OCI-LY1 (cell line): ENCODE data around the gene PROKR2.

ENCODE experiments used
- H2AFZ ChIP-seq: fragments of 200-600 bp; sonication (generic), shearing (Covaris generic); 2 replicates; pipeline ENCODE4 v1.6.0; 2014; ENCODE audit warnings: antibody characterized with exemption, mild to moderate bottlenecking, low read length
- H3F3A ChIP-seq: fragments of 200-600 bp; sonication (generic), shearing (Covaris generic); 2 replicates; pipeline ENCODE4 v1.6.0; 2014; ENCODE audit warnings: mild to moderate bottlenecking, antibody characterized with exemption, low read length, moderate library complexity; ENCODE audit not compliant: insufficient read depth
- H3K27ac ChIP-seq: fragments of 200-600 bp; sonication (generic); 2 replicates; pipeline ENCODE4 v1.5.1; 2014; ENCODE audit warnings: low read length, mixed run types, mild to moderate bottlenecking, low read depth; ENCODE audit not compliant: poor library complexity, severe bottlenecking
- H3K27me3 ChIP-seq: fragments of 200-600 bp; sonication (generic); 2 replicates; pipeline ENCODE4 v1.6.0; 2014; ENCODE audit warnings: antibody characterized with exemption, mild to moderate bottlenecking, low read length, moderate library complexity; ENCODE audit not compliant: insufficient read depth
- H3K36me3 ChIP-seq: fragments of 200-600 bp; sonication (generic); 2 replicates; pipeline ENCODE4 v1.6.1; 2014; ENCODE audit warnings: mild to moderate bottlenecking, antibody characterized with exemption, low read length, moderate library complexity, mixed read lengths; ENCODE audit not compliant: insufficient read depth
- H3K4me1 ChIP-seq: fragments of 200-600 bp; sonication (generic); 2 replicates; pipeline ENCODE4 v1.5.1; 2014; ENCODE audit warnings: mild to moderate bottlenecking, low read length, moderate library complexity; ENCODE audit not compliant: insufficient read depth, severe bottlenecking
- H3K4me2 ChIP-seq: fragments of 200-600 bp; sonication (generic), shearing (Covaris generic); 2 replicates; pipeline ENCODE4 v1.6.1; 2014; ENCODE audit warnings: low read length
- H3K4me3 ChIP-seq: fragments of 200-600 bp; sonication (generic); 2 replicates; pipeline ENCODE4 v1.5.1; 2014; ENCODE audit warnings: low read length, low read depth, mild to moderate bottlenecking, mixed read lengths; ENCODE audit not compliant: poor library complexity, severe bottlenecking
- H3K79me2 ChIP-seq: fragments of 200-600 bp; shearing (Covaris generic); 2 replicates; pipeline ENCODE4 v1.6.1; 2016; ENCODE audit warnings: mixed run types, low read length, mixed read lengths; ENCODE audit not compliant: insufficient read depth
- H3K9ac ChIP-seq: fragments of 200-600 bp; sonication (generic), shearing (Covaris generic); 2 replicates; pipeline ENCODE4 v1.6.1; 2014; ENCODE audit warnings: mild to moderate bottlenecking, low read length, mixed read lengths
- H3K9me2 ChIP-seq: fragments of 200-600 bp; sonication (generic), shearing (Covaris generic); 2 replicates; pipeline ENCODE4 v1.6.1; 2014; ENCODE audit warnings: low read depth, mild to moderate bottlenecking, low read length, mixed read lengths
- H3K9me3 ChIP-seq: fragments of 200-600 bp; shearing (Covaris generic); 2 replicates; pipeline ENCODE4 v1.6.1; 2014; ENCODE audit warnings: low read length, mixed read lengths
- H4K20me1 ChIP-seq: fragments of 200-600 bp; sonication (generic), shearing (Covaris generic); 2 replicates; pipeline ENCODE4 v1.6.0; 2016; ENCODE audit warnings: mild to moderate bottlenecking, low read length; ENCODE audit not compliant: insufficient read depth
- CTCF ChIP-seq: fragments of 200-600 bp; sonication (generic), shearing (Covaris generic); IDR thresholded peaks from 2 replicates; pipeline ENCODE4 v1.5.1; 2017; ENCODE audit warnings: mild to moderate bottlenecking, antibody characterized with exemption, low read length, moderate library complexity, mixed read lengths
- EZH2 ChIP-seq: fragments of 200-600 bp; sonication (generic), shearing (Covaris generic); IDR thresholded peaks from 2 replicates; pipeline ENCODE4 v1.8.0; 2017; ENCODE audit warnings: borderline replicate concordance, mixed run types, mild to moderate bottlenecking, antibody characterized with exemption, low read length, moderate library complexity, mixed read lengths

The PROKR2 gene

DNA sequence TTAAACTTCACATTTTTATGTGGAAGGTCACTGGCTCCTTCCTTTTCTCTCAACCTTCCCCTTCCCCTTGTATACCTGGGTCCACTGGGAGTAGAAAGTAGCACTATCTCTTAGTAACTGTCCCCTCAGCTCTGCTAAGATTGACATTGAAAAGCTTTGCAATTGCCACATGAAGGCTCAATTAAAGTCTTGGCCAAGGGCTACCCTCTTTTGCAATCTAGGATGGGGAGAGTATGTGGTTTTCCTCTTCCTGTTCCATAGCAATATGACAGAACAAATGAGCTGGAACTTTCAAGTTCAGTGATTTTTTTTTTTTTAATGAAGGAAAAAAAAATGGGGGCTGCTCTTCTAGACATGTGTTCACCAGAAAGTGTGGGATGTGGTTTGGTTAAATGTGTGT, 37.1 kb downstream of the PROKR2 start:
- no peaks in the 10 kb centered on the region for H3K27me3 ChIP-seq
- no peaks in the 10 kb centered on the region for H4K20me1 ChIP-seq
- no peaks in the 10 kb centered on the region for H3K9me3 ChIP-seq
- H3K4me1 ChIP-seq = no peaks in the 10 kb centered on the region
- no peaks in the 10 kb centered on the region for H3K36me3 ChIP-seq
- TF ChIP-seq EZH2 = no peak
- TF ChIP-seq CTCF = no peak
- H2AFZ ChIP-seq = no peak overlapping the region
- no peaks in the 10 kb centered on the region for H3F3A ChIP-seq
- no peak overlapping the region for H3K4me2 ChIP-seq
- no peak overlapping the region for H3K27ac ChIP-seq
- no peak overlapping the region for H3K4me3 ChIP-seq
- H3K79me2 ChIP-seq = no peaks in the 10 kb centered on the region
- no peaks in the 10 kb centered on the region for H3K9me2 ChIP-seq
- no peak overlapping the region for H3K9ac ChIP-seq

DNA sequence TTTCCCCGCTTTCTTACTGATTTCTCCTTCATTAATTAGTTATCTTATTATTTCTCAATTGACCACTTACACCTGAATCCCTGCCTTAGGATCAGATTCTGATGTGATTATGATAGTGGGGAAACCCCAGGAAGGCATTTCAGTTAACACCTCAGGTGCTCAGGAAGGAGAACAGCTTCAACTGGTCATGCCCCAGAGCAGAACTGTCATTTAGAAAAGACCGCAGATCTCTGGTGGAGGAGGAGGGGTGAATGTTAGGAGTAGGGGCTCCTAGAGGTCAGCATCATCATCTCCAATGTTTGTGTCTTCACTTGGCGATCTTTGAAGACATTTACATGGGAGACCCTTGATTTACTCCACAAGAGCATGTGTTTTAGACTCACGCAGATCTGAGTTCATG, 44.5 kb downstream of the PROKR2 start:
- no peak for TF ChIP-seq EZH2
- TF ChIP-seq CTCF = no peak
- Histone ChIP-seq H3K79me2 (no peaks in the 10 kb centered on the region), H3K27ac (no peak overlapping the region), H3K27me3 (peaks cover 12% of the 10 kb centered on the region; the same call in 1 of the 2 replicates), H3K9ac (no peak overlapping the region), H3K4me1 (no peaks in the 10 kb centered on the region), H4K20me1 (no peaks in the 10 kb centered on the region), H3K4me2 (no peak overlapping the region), H3K9me2 (no peaks in the 10 kb centered on the region), H3K36me3 (no peaks in the 10 kb centered on the region), H3K4me3 (no peak overlapping the region), H3K9me3 (no peaks in the 10 kb centered on the region), H3F3A (no peaks in the 10 kb centered on the region), H2AFZ (no peak overlapping the region)

DNA sequence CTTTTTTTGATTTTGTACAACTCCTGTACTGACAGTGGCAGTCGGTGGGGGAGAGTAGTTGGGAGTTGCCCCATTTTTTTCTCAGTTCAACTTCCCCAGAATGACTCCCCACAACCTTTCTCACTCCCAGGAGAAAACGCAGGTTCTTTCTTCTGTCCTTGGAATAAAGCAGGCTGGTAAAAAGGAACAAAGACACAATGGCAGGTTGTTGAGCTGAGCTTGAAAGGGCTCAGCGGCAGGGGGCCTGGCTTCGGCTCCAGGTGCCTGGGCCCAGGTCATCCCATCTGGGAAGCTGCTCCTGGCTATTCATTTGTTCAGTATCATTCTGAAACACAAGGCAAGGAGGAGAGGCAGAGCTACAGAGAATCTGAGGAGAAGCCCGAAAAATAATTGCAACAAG, 46.2 kb downstream of the PROKR2 start:
- no peaks in the 10 kb centered on the region for H3K36me3 ChIP-seq
- H3K4me2 ChIP-seq = no peak overlapping the region
- TF ChIP-seq EZH2 (no peak), CTCF (no peak)
- H3K27me3 ChIP-seq = peaks cover 12% of the 10 kb centered on the region; the same call in 1 of the 2 replicates
- H3K79me2 ChIP-seq = no peaks in the 10 kb centered on the region
- no peaks in the 10 kb centered on the region for H3F3A ChIP-seq
- H3K4me3 ChIP-seq = no peak overlapping the region
- no peak overlapping the region for H3K27ac ChIP-seq
- H3K9me3 ChIP-seq = no peaks in the 10 kb centered on the region
- H2AFZ ChIP-seq = no peak overlapping the region
- no peaks in the 10 kb centered on the region for H3K4me1 ChIP-seq
- no peaks in the 10 kb centered on the region for H4K20me1 ChIP-seq
- H3K9me2 ChIP-seq = no peaks in the 10 kb centered on the region
- no peak overlapping the region for H3K9ac ChIP-seq
